WTC11 (cell line): Measurements from ENCODE around the gene BTBD19. TPM values are rescaled to one million over a fixed set of nuclear protein-coding genes. Genes with fewer than 3 reads are reported as not detected.
"Not testable (repeated sequence)": the region's sequence is repeated elsewhere in the genome, so short reads cannot be mapped to it uniquely, and the experiment has no call there.

ENCODE experiments used
- ATAC-seq: fragments of 200-7000 bp; cut with Tn5 transposase; 2 replicates; pipeline ENCODE4 v1.10.0; 2021; ENCODE audit warnings: mild to moderate bottlenecking, moderate library complexity
- CTCF ChIA-PET: fragments of 300-600 bp; sonication (Branson Sonifier 250); formaldehyde crosslinking; loops from one replicate; lab custom pipeline; 2021; ENCODE audit warnings: antibody characterized with exemption; lab: Charles Lee
- POLR2A ChIA-PET: fragments of 350-600 bp; sonication (Branson Sonifier 250); formaldehyde crosslinking; loops from one replicate; lab custom pipeline; 2021; ENCODE audit warnings: antibody characterized with exemption; lab: Charles Lee
- DNase-seq: peaks from one replicate; pipeline ENCODE4 v3.0.0; 2021; ENCODE audit warnings: low spot score
- H3K27ac Mint-ChIP-seq: 2 replicates; pipeline ENCODE4 v1.8.0; 2021; ENCODE audit warnings: mixed read lengths
- H3K27me3 Mint-ChIP-seq: 2 replicates; pipeline ENCODE4 v1.8.0; 2021; ENCODE audit warnings: low read depth, mild to moderate bottlenecking, moderate library complexity, mixed read lengths
- H3K36me3 Mint-ChIP-seq: 2 replicates; pipeline ENCODE4 v1.8.0; 2021; ENCODE audit warnings: mixed read lengths
- H3K4me1 Mint-ChIP-seq: 2 replicates; pipeline ENCODE4 v1.8.0; 2022; ENCODE audit warnings: mixed read lengths
- H3K4me3 Mint-ChIP-seq: 2 replicates; pipeline ENCODE4 v1.8.0; 2021; ENCODE audit warnings: mild to moderate bottlenecking, moderate library complexity, mixed read lengths
- H3K9me3 Mint-ChIP-seq: 2 replicates; pipeline ENCODE4 v1.8.0; 2021; ENCODE audit warnings: mixed read lengths
- ATF2 ChIP-seq: sonication (generic); formaldehyde crosslinking; IDR thresholded peaks from 2 replicates; pipeline ENCODE4 v1.8.1; 2022; ENCODE audit warnings: low read depth, missing genetic modification reagents, borderline replicate concordance
- KAT7 ChIP-seq: sonication (generic); formaldehyde crosslinking; IDR thresholded peaks from 2 replicates; pipeline ENCODE4 v1.8.1; 2023; ENCODE audit warnings: missing genetic modification reagents, mild to moderate bottlenecking, borderline replicate concordance
- MXD4 ChIP-seq: fragments of 250-450 bp; sonication (Bioruptor Pico); IDR thresholded peaks from 2 replicates; pipeline ENCODE4 v1.8.0; 2021; ENCODE audit warnings: mild to moderate bottlenecking, moderate library complexity, borderline replicate concordance
- RORB ChIP-seq: fragments of 250-450 bp; sonication (Bioruptor Pico); IDR thresholded peaks from 2 replicates; pipeline ENCODE4 v1.9.0; 2021; ENCODE audit warnings: mild to moderate bottlenecking
- TEAD1 ChIP-seq: sonication (generic); formaldehyde crosslinking; IDR thresholded peaks from 2 replicates; pipeline ENCODE4 v1.8.0; 2022; ENCODE audit warnings: mild to moderate bottlenecking, missing genetic modification reagents
- TEAD4 ChIP-seq: sonication (generic); formaldehyde crosslinking; IDR thresholded peaks from 2 replicates; pipeline ENCODE4 v1.8.0; 2022; ENCODE audit warnings: mild to moderate bottlenecking, missing genetic modification reagents
- USF1 ChIP-seq: sonication (generic); formaldehyde crosslinking; IDR thresholded peaks from 2 replicates; pipeline ENCODE4 v1.8.0; 2022; ENCODE audit warnings: mild to moderate bottlenecking, missing genetic modification reagents
- ZNF416 ChIP-seq: fragments of 250-450 bp; sonication (Bioruptor Pico); IDR thresholded peaks from 2 replicates; pipeline ENCODE4 v1.9.0; 2021; ENCODE audit warnings: mild to moderate bottlenecking, inconsistent platforms
- total RNA-seq: library from RNA; stranded (reverse); gene quantifications from 3 replicates; pipeline ENCODE4 v1.2.3, GENCODE V29; 2021
- TF ChIP-seq, protein P1 (sequence below): sonication (generic); formaldehyde crosslinking; IDR thresholded peaks from 2 replicates; pipeline ENCODE4 v1.8.1; 2023; ENCODE audit warnings: mild to moderate bottlenecking, missing genetic modification reagents
- TF ChIP-seq, protein P2 (sequence below): fragments of 200-600 bp; IDR thresholded peaks from 2 replicates; pipeline ENCODE4 v1.8.0; 2022; ENCODE audit warnings: antibody characterized with exemption

The BTBD19 gene
- total RNA-seq, 1 experiment from 2014 or later = 1.7 TPM

GRCh38 chr1:44834328-44834727 is 26.0 kb downstream of the BTBD19 start (continued):
- TF ChIP-seq KAT7 (CRISPR knock-in tag) = no peak
- TF ChIP-seq TEAD1 (CRISPR knock-in tag) = no peak
- no peak for TF ChIP-seq RORB
- no peak for TF ChIP-seq ZNF416 (CRISPR knock-in tag)
- no peak for TF ChIP-seq TEAD4 (CRISPR knock-in tag)
- TF ChIP-seq, protein P1, sequence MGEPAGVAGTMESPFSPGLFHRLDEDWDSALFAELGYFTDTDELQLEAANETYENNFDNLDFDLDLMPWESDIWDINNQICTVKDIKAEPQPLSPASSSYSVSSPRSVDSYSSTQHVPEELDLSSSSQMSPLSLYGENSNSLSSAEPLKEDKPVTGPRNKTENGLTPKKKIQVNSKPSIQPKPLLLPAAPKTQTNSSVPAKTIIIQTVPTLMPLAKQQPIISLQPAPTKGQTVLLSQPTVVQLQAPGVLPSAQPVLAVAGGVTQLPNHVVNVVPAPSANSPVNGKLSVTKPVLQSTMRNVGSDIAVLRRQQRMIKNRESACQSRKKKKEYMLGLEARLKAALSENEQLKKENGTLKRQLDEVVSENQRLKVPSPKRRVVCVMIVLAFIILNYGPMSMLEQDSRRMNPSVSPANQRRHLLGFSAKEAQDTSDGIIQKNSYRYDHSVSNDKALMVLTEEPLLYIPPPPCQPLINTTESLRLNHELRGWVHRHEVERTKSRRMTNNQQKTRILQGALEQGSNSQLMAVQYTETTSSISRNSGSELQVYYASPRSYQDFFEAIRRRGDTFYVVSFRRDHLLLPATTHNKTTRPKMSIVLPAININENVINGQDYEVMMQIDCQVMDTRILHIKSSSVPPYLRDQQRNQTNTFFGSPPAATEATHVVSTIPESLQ (CRISPR knock-in tag) = no peak
- no peak for TF ChIP-seq ATF2 (CRISPR knock-in tag)

DNA sequence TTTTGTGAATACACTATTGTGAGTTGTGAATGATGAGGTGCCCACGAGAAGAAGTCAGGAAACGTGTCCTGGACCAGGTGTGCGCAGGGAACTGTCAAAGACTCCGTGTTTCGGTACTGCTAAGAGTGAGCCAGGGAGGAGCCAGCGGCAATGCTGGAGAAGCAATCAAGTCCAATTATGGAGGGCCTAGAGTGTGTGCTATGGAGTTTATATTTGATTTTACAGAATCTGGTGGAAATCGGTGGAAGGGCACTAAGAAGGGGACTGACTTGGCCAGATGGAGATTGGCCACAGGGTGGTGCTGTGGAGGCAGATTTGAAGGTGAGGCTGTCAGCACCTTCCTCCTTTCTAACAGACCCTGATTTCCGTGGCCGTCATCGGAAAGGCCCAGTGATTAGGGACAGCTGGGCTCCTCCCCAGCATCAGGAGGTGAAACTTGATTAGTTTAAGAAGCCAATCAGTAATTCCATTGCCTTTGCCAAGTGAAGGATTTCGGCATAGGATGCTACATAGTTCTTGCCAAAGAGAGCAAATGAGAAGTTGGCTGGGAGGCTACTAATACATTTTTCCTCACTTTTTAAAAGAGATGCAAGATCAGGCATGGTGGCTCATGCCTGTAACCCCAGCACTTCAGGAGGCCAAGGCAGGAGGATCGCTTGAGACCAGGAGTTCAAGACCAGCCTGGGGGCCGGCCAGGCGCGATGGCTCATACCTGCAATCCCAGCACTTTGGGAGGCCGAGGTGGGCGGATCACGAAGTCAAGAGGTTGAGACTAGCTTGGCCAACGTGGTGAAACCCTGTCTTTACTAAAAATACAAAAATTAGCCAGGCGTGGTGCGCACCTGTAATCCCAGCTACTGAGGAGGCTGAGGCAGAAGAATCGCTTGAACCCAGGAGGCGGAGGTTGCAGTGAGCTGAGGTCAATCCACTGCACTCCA is 27.7 kb downstream of the BTBD19 start:
- H3K36me3 Mint-ChIP-seq = no peaks in the 10 kb centered on the region
- no peaks in the 10 kb centered on the region for H3K9me3 Mint-ChIP-seq
- ATAC-seq = peak; percentile 90
- TF ChIP-seq USF1 (CRISPR knock-in tag) = no peak
- TF ChIP-seq, protein P2, sequence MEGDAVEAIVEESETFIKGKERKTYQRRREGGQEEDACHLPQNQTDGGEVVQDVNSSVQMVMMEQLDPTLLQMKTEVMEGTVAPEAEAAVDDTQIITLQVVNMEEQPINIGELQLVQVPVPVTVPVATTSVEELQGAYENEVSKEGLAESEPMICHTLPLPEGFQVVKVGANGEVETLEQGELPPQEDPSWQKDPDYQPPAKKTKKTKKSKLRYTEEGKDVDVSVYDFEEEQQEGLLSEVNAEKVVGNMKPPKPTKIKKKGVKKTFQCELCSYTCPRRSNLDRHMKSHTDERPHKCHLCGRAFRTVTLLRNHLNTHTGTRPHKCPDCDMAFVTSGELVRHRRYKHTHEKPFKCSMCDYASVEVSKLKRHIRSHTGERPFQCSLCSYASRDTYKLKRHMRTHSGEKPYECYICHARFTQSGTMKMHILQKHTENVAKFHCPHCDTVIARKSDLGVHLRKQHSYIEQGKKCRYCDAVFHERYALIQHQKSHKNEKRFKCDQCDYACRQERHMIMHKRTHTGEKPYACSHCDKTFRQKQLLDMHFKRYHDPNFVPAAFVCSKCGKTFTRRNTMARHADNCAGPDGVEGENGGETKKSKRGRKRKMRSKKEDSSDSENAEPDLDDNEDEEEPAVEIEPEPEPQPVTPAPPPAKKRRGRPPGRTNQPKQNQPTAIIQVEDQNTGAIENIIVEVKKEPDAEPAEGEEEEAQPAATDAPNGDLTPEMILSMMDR = peak; percentile 80
- H3K4me3 Mint-ChIP-seq = no peak overlapping the region
- DNase-seq = peak; percentile 95
- ChIA-PET CTCF (interaction anchor here (0.6 to 2.8 kb wide), 24 partner anchors 9 to 468 kb away, joined by 3 to 18 read pairs (median 4); partner anchors contain the start of genes BTBD19, EIF2B3, HECTD3 and UROD), POLR2A (interaction anchor here (0.6 kb wide), 1 partner anchor 36 kb away, joined by 3 read pairs; the partner anchor contains the start of gene PLK3)
- H3K4me1 Mint-ChIP-seq = peaks cover 16% of the 10 kb centered on the region
- no peaks in the 10 kb centered on the region; the same call in 1 of the 2 replicates for H3K27me3 Mint-ChIP-seq
- peak overlapping the region; percentile 28; the same call in 1 of the 2 replicates for H3K27ac Mint-ChIP-seq

- ATAC-seq, H3K4me1 Mint-ChIP-seq, H3K9me3 Mint-ChIP-seq, H3K4me3 Mint-ChIP-seq, DNase-seq, CTCF ChIA-PET, POLR2A ChIA-PET, H3K27ac Mint-ChIP-seq, H3K36me3 Mint-ChIP-seq: not testable (repeated sequence)
- peaks cover 17% of the 10 kb centered on the region for H3K27me3 Mint-ChIP-seq
These were observed 30.0 kb downstream of the BTBD19 start for GRCh38 chr1:44838294-44838693.

GRCh38 chr1:44839576-44839975 is 31.3 kb downstream of the BTBD19 start:
- ChIA-PET POLR2A (no interaction called here), CTCF (no interaction called here)
- no peak for DNase-seq
- Mint-ChIP-seq H3K27ac (peak overlapping the region; percentile 41; the same call in 1 of the 2 replicates), H3K36me3 (no peaks in the 10 kb centered on the region), H3K4me1 (peaks cover 6% of the 10 kb centered on the region), H3K9me3 (no peaks in the 10 kb centered on the region), H3K4me3 (no peak overlapping the region), H3K27me3 (peaks cover 23% of the 10 kb centered on the region)
- ATAC-seq = no peak
- no peak for TF ChIP-seq MXD4 (CRISPR knock-in tag)
- TF ChIP-seq ZNF416 (CRISPR knock-in tag) = no peak
